ENCODE data around the gene RPEL1. TPM values are rescaled to one million over a fixed set of nuclear protein-coding genes. Genes with fewer than 3 reads are reported as not detected.

RPEL1 gene
- polyA plus RNA-seq, 2 of the 4 experiments (the other 2 are of a cell fraction) = 0.12 to 0.13 TPM

GRCh38 chr10:103244666-103245271 lies 918 bp upstream of the RPEL1 start:
- peak overlapping the region; percentile 96 to 100 for H3K27ac ChIP-seq
- ChIA-PET CTCF (interaction anchor here (0.5 to 3.3 kb wide), 75 partner anchors 8 to 492 kb away, joined by 3 to 34 read pairs (median 4); partner anchors contain the start of genes CNNM2, INA and NT5C2), POLR2A (interaction anchor here (0.6 to 2.1 kb wide), 2 partner anchors 52 to 55 kb away, joined by 4 to 20 read pairs; partner anchors contain the start of gene NT5C2)
- peak overlapping the region; percentile 21 for H3K4me2 ChIP-seq
- TF ChIP-seq CBX8 (IDR thresholded peaks at IDR 0.05) = no peak
- peak; percentile 84 for TF ChIP-seq CTCF (IDR thresholded peaks at IDR 0.05)
- no peak for TF ChIP-seq RARB (CRISPR knock-in tag; IDR thresholded peaks at IDR 0.05)
- TF ChIP-seq POLR2AphosphoS2 (conservative IDR thresholded peaks at IDR 0.05; ENCODE audit: low read length) = no peak
- no peak for TF ChIP-seq RFX5 (IDR thresholded peaks at IDR 0.05)
- no peak for TF ChIP-seq CHD4 (IDR thresholded peaks at IDR 0.05; ENCODE audit: borderline replicate concordance)
- TF ChIP-seq MAFK (IDR thresholded peaks at IDR 0.05; ENCODE audit: partially characterized antibody) = no peak
- no peak for TF ChIP-seq JUNB (IDR thresholded peaks at IDR 0.05)
- no peak for TF ChIP-seq EP300 (IDR thresholded peaks at IDR 0.05)
- TF ChIP-seq, protein P1, sequence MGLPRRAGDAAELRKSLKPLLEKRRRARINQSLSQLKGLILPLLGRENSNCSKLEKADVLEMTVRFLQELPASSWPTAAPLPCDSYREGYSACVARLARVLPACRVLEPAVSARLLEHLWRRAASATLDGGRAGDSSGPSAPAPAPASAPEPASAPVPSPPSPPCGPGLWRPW (IDR thresholded peaks at IDR 0.05) = no peak
- TF ChIP-seq ZC3H11A (IDR thresholded peaks at IDR 0.05) = no peak
- TF ChIP-seq JUN (IDR thresholded peaks at IDR 0.05) = no peak
- TF ChIP-seq, protein P2, sequence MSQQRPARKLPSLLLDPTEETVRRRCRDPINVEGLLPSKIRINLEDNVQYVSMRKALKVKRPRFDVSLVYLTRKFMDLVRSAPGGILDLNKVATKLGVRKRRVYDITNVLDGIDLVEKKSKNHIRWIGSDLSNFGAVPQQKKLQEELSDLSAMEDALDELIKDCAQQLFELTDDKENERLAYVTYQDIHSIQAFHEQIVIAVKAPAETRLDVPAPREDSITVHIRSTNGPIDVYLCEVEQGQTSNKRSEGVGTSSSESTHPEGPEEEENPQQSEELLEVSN (IDR thresholded peaks at IDR 0.05; ENCODE audit: borderline replicate concordance, low read depth) = no peak
- peak; percentile 95 to 98 for TF ChIP-seq RAD21 (conservative IDR thresholded peaks at IDR 0.05 in 1 of 2, IDR thresholded peaks at IDR 0.05 in 1 of 2)
- no peak for TF ChIP-seq BHLHE40 (IDR thresholded peaks at IDR 0.05; ENCODE audit: low read depth, low read length)
- peak; percentile 94 for TF ChIP-seq SMC3 (IDR thresholded peaks at IDR 0.05)
- no peak for TF ChIP-seq PHF8 (IDR thresholded peaks at IDR 0.05; ENCODE audit: borderline replicate concordance, low read depth)
- TF ChIP-seq SREBF2 (IDR thresholded peaks at IDR 0.05) = no peak
- TF ChIP-seq ZNF302 (CRISPR knock-in tag; IDR thresholded peaks at IDR 0.05) = no peak
- FAIRE-seq = peak; percentile 81
- no peak overlapping the region for H3K4me3 ChIP-seq
- WGBS (ENCODE audit: missing lambda C conversion rate) = 39% methylated on average over 9 of the region's 9 CpGs
- DNase-seq (ENCODE audit: low read depth in 1 of 2, low spot score in 1 of 2) = peak; percentile 90 to 94
- peak; percentile 36 to 57; a peak in 4 of 6 replicates for ATAC-seq
- H3K9me3 ChIP-seq = no peaks in the 10 kb centered on the region
- H3K4me1 ChIP-seq = peaks cover 40% of the 10 kb centered on the region

DNA sequence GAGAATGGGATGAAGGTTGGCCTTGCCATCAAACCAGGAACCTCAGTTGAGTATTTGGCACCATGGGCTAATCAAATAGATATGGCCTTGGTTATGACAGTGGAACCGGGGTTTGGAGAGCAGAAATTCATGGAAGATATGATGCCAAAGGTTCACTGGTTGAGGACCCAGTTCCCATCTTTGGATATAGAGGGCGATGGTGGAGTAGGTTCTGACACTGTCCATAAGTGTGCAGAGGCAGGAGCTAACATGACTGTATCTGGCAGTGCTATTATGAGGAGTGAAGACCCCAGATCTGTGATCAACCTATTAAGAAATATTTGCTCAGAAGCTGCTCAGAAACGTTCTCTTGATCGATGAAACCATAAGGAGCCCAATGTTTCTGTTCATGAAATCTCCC lies 637 bp downstream of the RPEL1 start:
- H3K4me1 ChIP-seq = peaks cover 25% of the 10 kb centered on the region
- CTCF ChIA-PET = interaction anchor here (0.6 to 4.2 kb wide), 7 partner anchors 33 to 328 kb away, joined by 3 to 29 read pairs (median 3); partner anchors contain the start of gene CNNM2
- DNase-seq (ENCODE audit: low read depth in 1 of 2, low spot score in 1 of 2) (no peak), FAIRE-seq (no peak), ATAC-seq (no peak)
- H3K4me3 ChIP-seq = no peak overlapping the region
- POLR2A ChIA-PET = no interaction called here
- no peak overlapping the region for H3K27ac ChIP-seq
- no peak overlapping the region for H3K4me2 ChIP-seq
- 54% methylated on average over 4 of the region's 4 CpGs for whole genome bisulfite sequencing (ENCODE audit: missing lambda C conversion rate)
- no peaks in the 10 kb centered on the region for H3K9me3 ChIP-seq
- TF ChIP-seq RAD21 (conservative IDR thresholded peaks at IDR 0.05 in 1 of 2, IDR thresholded peaks at IDR 0.05 in 1 of 2) (peak; percentile 35 to 56; a peak in 3 of 5 replicates), ZFP36 (IDR thresholded peaks at IDR 0.05; ENCODE audit: borderline replicate concordance, partially characterized antibody) (no peak), CTCF (IDR thresholded peaks at IDR 0.05) (peak; percentile 19; the same call in 2 of the 3 replicates)
